Coronary artery (tissue), 2 donors: ENCODE measurements around the gene CTDP1.

Source experiments
- DNase-seq: peaks from one replicate; pipeline ENCODE4 v3.0.0-alpha.2; 2017; ENCODE audit warnings: low spot score
- H3K27ac ChIP-seq, 2 donors: fragments of 200-600 bp; sonication (generic); one replicate each; pipeline ENCODE4 v1.5.1; 2016 to 2019
- H3K4me3 ChIP-seq: fragments of 200-600 bp; sonication (generic); 2 replicates; pipeline ENCODE4 v1.5.1; 2016; ENCODE audit warnings: mild to moderate bottlenecking, moderate library complexity
- TF ChIP-seq, protein P1 (sequence below): fragments of 200-600 bp; sonication (generic); IDR thresholded peaks from one replicate; pipeline ENCODE4 v1.5.1; 2019; ENCODE audit warnings: antibody characterized with exemption

Gene CTDP1

GRCh38 chr18:79704631-79705030 is 25.0 kb downstream of the CTDP1 start:
- H3K4me3 ChIP-seq, result no peak overlapping the region
- no peak overlapping the region for H3K27ac ChIP-seq
- TF ChIP-seq, protein P1, sequence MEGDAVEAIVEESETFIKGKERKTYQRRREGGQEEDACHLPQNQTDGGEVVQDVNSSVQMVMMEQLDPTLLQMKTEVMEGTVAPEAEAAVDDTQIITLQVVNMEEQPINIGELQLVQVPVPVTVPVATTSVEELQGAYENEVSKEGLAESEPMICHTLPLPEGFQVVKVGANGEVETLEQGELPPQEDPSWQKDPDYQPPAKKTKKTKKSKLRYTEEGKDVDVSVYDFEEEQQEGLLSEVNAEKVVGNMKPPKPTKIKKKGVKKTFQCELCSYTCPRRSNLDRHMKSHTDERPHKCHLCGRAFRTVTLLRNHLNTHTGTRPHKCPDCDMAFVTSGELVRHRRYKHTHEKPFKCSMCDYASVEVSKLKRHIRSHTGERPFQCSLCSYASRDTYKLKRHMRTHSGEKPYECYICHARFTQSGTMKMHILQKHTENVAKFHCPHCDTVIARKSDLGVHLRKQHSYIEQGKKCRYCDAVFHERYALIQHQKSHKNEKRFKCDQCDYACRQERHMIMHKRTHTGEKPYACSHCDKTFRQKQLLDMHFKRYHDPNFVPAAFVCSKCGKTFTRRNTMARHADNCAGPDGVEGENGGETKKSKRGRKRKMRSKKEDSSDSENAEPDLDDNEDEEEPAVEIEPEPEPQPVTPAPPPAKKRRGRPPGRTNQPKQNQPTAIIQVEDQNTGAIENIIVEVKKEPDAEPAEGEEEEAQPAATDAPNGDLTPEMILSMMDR, result no peak
- DNase-seq, result no peak

- TF ChIP-seq, protein P1, result no peak
- Histone ChIP-seq H3K4me3 (no peak overlapping the region), H3K27ac (no peak overlapping the region)
- no peak for DNase-seq
Measured at GRCh38 chr18:79705272-79705671, 25.7 kb downstream of the CTDP1 start.

DNA sequence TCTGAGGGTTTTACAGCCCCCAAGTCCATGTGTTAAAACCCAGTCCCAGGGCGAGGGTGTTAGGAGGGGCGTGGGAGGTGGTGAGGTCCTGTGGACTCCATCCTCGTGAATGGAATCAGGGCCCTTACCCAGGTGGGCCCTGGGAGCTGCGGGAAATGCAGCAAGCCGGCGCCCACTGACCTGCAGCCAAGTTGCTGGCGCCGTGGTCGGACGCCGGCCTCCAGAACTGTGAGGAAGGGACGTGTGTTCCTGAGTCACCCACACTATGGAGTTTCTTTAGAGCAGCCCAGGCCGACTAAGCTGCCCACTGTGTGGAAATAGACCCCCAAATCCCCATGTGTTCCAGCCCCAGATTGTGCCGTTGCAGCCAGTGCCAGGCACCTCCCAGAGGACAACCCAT is 26.4 kb downstream of the CTDP1 start:
- TF ChIP-seq, protein P1, result no peak
- no peak overlapping the region for H3K27ac ChIP-seq
- DNase-seq, result no peak
- no peak overlapping the region for H3K4me3 ChIP-seq

DNA sequence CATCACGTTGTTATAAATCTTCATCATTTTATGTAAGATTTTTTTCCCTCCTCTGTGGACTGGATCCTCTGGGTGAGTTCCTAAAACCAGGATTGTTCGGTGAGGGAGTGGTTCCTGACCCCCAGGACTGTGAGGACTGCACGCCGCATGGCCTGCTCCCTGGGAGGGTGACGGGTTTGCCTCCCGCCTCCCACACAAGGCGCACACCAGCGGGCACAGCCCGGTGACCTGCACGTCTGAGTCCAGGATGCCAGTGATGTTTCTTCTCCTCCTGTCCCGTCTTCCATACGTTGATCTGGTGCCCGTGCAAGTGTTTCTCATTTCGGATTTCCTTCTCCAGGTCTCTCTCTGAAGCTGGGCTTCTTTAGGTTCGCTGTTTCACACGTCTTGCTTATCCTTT is 27.1 kb downstream of the CTDP1 start:
- DNase-seq, result no peak
- Histone ChIP-seq H3K4me3 (no peak overlapping the region), H3K27ac (no peak overlapping the region)
- TF ChIP-seq, protein P1, result no peak

DNA sequence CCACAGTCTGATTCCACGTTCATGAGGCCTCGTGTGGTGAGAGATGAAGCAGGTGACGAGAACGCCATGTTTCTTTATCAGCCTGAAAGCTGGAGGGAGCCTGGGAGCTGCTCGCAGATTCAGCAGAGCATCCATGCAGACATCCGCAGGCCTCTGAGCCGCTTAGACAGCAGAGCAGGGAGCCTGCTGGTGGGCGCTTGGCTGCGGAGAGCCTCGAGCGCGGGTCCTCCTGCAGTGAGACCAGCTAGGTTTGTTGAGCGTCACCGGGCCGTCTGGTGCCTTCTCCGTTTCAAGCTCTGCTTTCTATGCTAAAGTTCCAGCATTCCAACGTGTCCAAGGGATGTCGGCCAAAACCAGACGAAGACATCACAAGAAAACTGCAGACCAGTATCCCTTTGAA is 27.6 kb downstream of the CTDP1 start:
- TF ChIP-seq, protein P1, result no peak
- DNase-seq, result no peak
- no peak overlapping the region for H3K27ac ChIP-seq
- H3K4me3 ChIP-seq, result no peak overlapping the region

- DNase-seq, result no peak
- TF ChIP-seq, protein P1, result no peak
- no peak overlapping the region for H3K4me3 ChIP-seq
- no peak overlapping the region for H3K27ac ChIP-seq
Measured at GRCh38 chr18:79707671-79708070, 28.1 kb downstream of the CTDP1 start.

GRCh38 chr18:79708412-79708811 is 28.8 kb downstream of the CTDP1 start:
- Histone ChIP-seq H3K27ac (no peak overlapping the region), H3K4me3 (no peak overlapping the region)
- DNase-seq, result no peak
- TF ChIP-seq, protein P1, result no peak
